Caco-2 (cell line): ENCODE data around the gene MARCHF5. TPM values are rescaled to one million over a fixed set of nuclear protein-coding genes. Genes with fewer than 3 reads are reported as not detected.

Source experiments
- BruUV-seq: library from RNA; stranded (reverse); fragments of 400-500 nt; replicated peaks from 2 replicates; lab custom pipeline; 2021; lab: Mats Ljungman, UMichigan
- CTCF ChIA-PET: fragments of 300-600 bp; sonication (Branson Sonifier 250); formaldehyde crosslinking; loops from one replicate; lab custom pipeline; 2022; ENCODE audit warnings: antibody characterized with exemption; lab: Charles Lee
- POLR2A ChIA-PET: fragments of 300-600 bp; sonication (Branson Sonifier 250); formaldehyde crosslinking; loops from one replicate; lab custom pipeline; 2022; ENCODE audit warnings: antibody characterized with exemption; lab: Charles Lee
- DNase-seq, 2 experiments: peaks; one replicate each; pipeline versions ENCODE4 v3.0.0 to v3.0.0-alpha.2; 2020 to 2022
- H3K27me3 ChIP-seq: replicated peaks from 2 replicates; pipeline ENCODE4 v1.6.0; 2011; ENCODE audit warnings: low read length; ENCODE audit not compliant: control insufficient read depth, insufficient read depth
- H3K36me3 ChIP-seq: 2 replicates; pipeline ENCODE4 v1.5.1; 2011; ENCODE audit warnings: low read length; ENCODE audit not compliant: control insufficient read depth, insufficient read depth
- H3K4me1 ChIP-seq: fragments of 250-450 bp; sonication (Bioruptor Pico); 2 replicates; pipeline ENCODE4 v1.5.1; 2020; ENCODE audit warnings: mild to moderate bottlenecking
- H3K4me3 ChIP-seq: 2 replicates; pipeline ENCODE4 v1.5.1; 2011; ENCODE audit warnings: low read depth, mild to moderate bottlenecking, control low read depth, low read length
- H3K9me3 ChIP-seq: fragments of 250-450 bp; sonication (Bioruptor Pico); 2 replicates; pipeline ENCODE4 v1.5.1; 2020; ENCODE audit warnings: mild to moderate bottlenecking, moderate library complexity
- H3K27ac Mint-ChIP-seq: one replicate; pipeline ENCODE4 v1.8.0; 2022; ENCODE audit warnings: mixed read lengths; ENCODE audit not compliant: unreplicated experiment
- H3K27me3 Mint-ChIP-seq: one replicate; pipeline ENCODE4 v1.8.0; 2022; ENCODE audit warnings: mixed read lengths; ENCODE audit not compliant: insufficient read depth, unreplicated experiment
- H3K36me3 Mint-ChIP-seq: one replicate; pipeline ENCODE4 v1.8.0; 2022; ENCODE audit warnings: mild to moderate bottlenecking, mixed read lengths; ENCODE audit not compliant: insufficient read depth, unreplicated experiment
- H3K4me1 Mint-ChIP-seq: one replicate; pipeline ENCODE4 v1.8.0; 2022; ENCODE audit warnings: low read depth, mixed read lengths; ENCODE audit not compliant: unreplicated experiment
- H3K4me3 Mint-ChIP-seq: one replicate; pipeline ENCODE4 v1.8.0; 2022; ENCODE audit warnings: mild to moderate bottlenecking, moderate library complexity, mixed read lengths; ENCODE audit not compliant: unreplicated experiment
- H3K9me3 Mint-ChIP-seq: one replicate; pipeline ENCODE4 v1.8.0; 2022; ENCODE audit warnings: mixed read lengths; ENCODE audit not compliant: unreplicated experiment
- intact Hi-C: fragments of 100-400 bp; cut with micrococcal nuclease; formaldehyde crosslinking; loops from one replicate; pipeline ENCODE4 v1.10.0; 2022; ENCODE audit not compliant: unreplicated experiment
- total RNA-seq: library from RNA; stranded (reverse); gene quantifications from 2 replicates; pipeline ENCODE4 v1.2.3, GENCODE V29; 2022
- TF ChIP-seq, protein P1 (sequence below), 2 experiments: fragments of 200-600 bp in 1 of 2; IDR thresholded peaks; 1 replicate in 1 of 2; 2 replicates in 1 of 2; pipeline versions ENCODE4 v1.5.1 to v1.8.0; 2011 to 2022; ENCODE audit warnings: antibody characterized with exemption in 1 of 2, control low read depth in 1 of 2, inconsistent platforms in 1 of 2, low read depth in 1 of 2, low read length in 1 of 2, mild to moderate bottlenecking in 1 of 2, moderate library complexity in 1 of 2; ENCODE audit not compliant: insufficient read depth in 1 of 2, severe bottlenecking in 1 of 2, unreplicated experiment in 1 of 2

The MARCHF5 gene
- total RNA-seq, 1 experiment from 2014 or later, result 30.4 TPM

GRCh38 chr10:92248566-92248965 lies 42.4 kb upstream of the MARCHF5 start:
- no TSS peak for BruUV-seq
- Mint-ChIP-seq H3K27ac (no peak overlapping the region), H3K4me1 (peaks cover under 1% of the 10 kb centered on the region), H3K36me3 (no peaks in the 10 kb centered on the region), H3K9me3 (no peaks in the 10 kb centered on the region), H3K27me3 (no peaks in the 10 kb centered on the region), H3K4me3 (no peak overlapping the region)
- Histone ChIP-seq H3K9me3 (no peaks in the 10 kb centered on the region), H3K4me1 (no peaks in the 10 kb centered on the region), H3K27me3 (no peaks in the 10 kb centered on the region), H3K36me3 (no peaks in the 10 kb centered on the region), H3K4me3 (no peak overlapping the region)
- TF ChIP-seq, protein P1, sequence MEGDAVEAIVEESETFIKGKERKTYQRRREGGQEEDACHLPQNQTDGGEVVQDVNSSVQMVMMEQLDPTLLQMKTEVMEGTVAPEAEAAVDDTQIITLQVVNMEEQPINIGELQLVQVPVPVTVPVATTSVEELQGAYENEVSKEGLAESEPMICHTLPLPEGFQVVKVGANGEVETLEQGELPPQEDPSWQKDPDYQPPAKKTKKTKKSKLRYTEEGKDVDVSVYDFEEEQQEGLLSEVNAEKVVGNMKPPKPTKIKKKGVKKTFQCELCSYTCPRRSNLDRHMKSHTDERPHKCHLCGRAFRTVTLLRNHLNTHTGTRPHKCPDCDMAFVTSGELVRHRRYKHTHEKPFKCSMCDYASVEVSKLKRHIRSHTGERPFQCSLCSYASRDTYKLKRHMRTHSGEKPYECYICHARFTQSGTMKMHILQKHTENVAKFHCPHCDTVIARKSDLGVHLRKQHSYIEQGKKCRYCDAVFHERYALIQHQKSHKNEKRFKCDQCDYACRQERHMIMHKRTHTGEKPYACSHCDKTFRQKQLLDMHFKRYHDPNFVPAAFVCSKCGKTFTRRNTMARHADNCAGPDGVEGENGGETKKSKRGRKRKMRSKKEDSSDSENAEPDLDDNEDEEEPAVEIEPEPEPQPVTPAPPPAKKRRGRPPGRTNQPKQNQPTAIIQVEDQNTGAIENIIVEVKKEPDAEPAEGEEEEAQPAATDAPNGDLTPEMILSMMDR (IDR thresholded peaks at IDR 0.05; ENCODE audit: insufficient read depth in 1 of 2, low read depth in 1 of 2, low read length in 1 of 2, severe bottlenecking in 1 of 2, unreplicated experiment in 1 of 2), result no peak
- CTCF ChIA-PET, result no interaction called here
- DNase-seq, result no peak
- POLR2A ChIA-PET, result interaction anchor here (0.9 kb wide), 1 partner anchor 42 kb away, joined by 4 read pairs; the partner anchor contains the start of genes CPEB3 and MARCHF5
- intact Hi-C loops, result no loop called here

DNA sequence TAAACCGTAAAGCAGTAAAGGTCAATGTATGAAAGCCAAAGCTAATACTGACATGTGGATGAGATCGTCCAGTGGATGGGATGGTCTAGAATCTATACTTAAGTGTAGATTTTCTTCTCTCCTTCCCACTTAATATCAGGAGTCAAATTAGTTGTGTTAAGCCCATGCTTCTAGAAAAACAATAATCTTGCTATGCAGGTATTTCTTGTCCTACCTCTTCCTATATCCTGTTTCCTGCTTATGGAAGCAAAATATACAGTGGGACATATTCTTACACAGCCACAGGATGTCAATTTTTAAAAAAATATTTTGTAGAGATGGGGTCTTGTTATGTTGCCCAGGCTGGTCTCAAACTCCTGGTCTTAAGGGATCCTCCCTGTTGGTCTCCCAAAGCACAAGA lies 27.6 kb upstream of the MARCHF5 start:
- Mint-ChIP-seq H3K9me3 (no peaks in the 10 kb centered on the region), H3K4me1 (peaks cover 7% of the 10 kb centered on the region), H3K27ac (no peak overlapping the region), H3K4me3 (no peak overlapping the region), H3K36me3 (no peaks in the 10 kb centered on the region), H3K27me3 (no peaks in the 10 kb centered on the region)
- DNase-seq, result no peak
- BruUV-seq, result no TSS peak
- Histone ChIP-seq H3K36me3 (no peaks in the 10 kb centered on the region), H3K9me3 (no peaks in the 10 kb centered on the region), H3K4me3 (no peak overlapping the region), H3K4me1 (no peaks in the 10 kb centered on the region; the same call in 1 of the 2 replicates), H3K27me3 (no peaks in the 10 kb centered on the region)
- TF ChIP-seq, protein P1 (IDR thresholded peaks at IDR 0.05; ENCODE audit: insufficient read depth in 1 of 2, low read depth in 1 of 2, low read length in 1 of 2, severe bottlenecking in 1 of 2, unreplicated experiment in 1 of 2), result no peak
- intact Hi-C loops, result no loop called here
- CTCF ChIA-PET, result interaction anchor here (1.0 kb wide), 1 partner anchor 28 kb away, joined by 4 read pairs; the partner anchor contains the start of genes CPEB3 and MARCHF5
- POLR2A ChIA-PET, result no interaction called here

- Histone ChIP-seq H3K4me3 (no peak overlapping the region), H3K4me1 (no peaks in the 10 kb centered on the region; the same call in 1 of the 2 replicates), H3K27me3 (no peaks in the 10 kb centered on the region), H3K9me3 (no peaks in the 10 kb centered on the region), H3K36me3 (no peaks in the 10 kb centered on the region)
- H3K27me3 Mint-ChIP-seq, result no peaks in the 10 kb centered on the region
- no peak overlapping the region for H3K27ac Mint-ChIP-seq
- DNase-seq, result no peak
- no peaks in the 10 kb centered on the region for H3K9me3 Mint-ChIP-seq
- H3K4me1 Mint-ChIP-seq, result peaks cover 7% of the 10 kb centered on the region
- intact Hi-C loops, result no loop called here
- ChIA-PET POLR2A (no interaction called here), CTCF (interaction anchor here (1.0 kb wide), 1 partner anchor 27 kb away, joined by 4 read pairs; the partner anchor contains the start of genes CPEB3 and MARCHF5)
- no peaks in the 10 kb centered on the region for H3K36me3 Mint-ChIP-seq
- no TSS peak for BruUV-seq
- H3K4me3 Mint-ChIP-seq, result no peak overlapping the region
- TF ChIP-seq, protein P1 (IDR thresholded peaks at IDR 0.05; ENCODE audit: insufficient read depth in 1 of 2, low read depth in 1 of 2, low read length in 1 of 2, severe bottlenecking in 1 of 2, unreplicated experiment in 1 of 2), result no peak
These were observed 26.7 kb upstream of the MARCHF5 start for GRCh38 chr10:92264249-92264648.
